GM23248 (cell line): Measurements from ENCODE around the gene CRYAB.

Experiments
- EZH2 ChIP-seq: fragments of 200-600 bp; sonication (generic); IDR thresholded peaks from 2 replicates; pipeline ENCODE4 v1.6.1; 2018; ENCODE audit warnings: antibody characterized with exemption, mild to moderate bottlenecking; ENCODE audit not compliant: insufficient read depth, poor library complexity, severe bottlenecking
- EZH2phosphoT487 ChIP-seq: fragments of 200-600 bp; sonication (generic); IDR thresholded peaks from 2 replicates; pipeline ENCODE4 v1.6.1; 2018; ENCODE audit warnings: antibody characterized with exemption, moderate library complexity, mild to moderate bottlenecking, low read depth; ENCODE audit not compliant: insufficient read depth

GRCh38 chr11:111882202-111882601 is 29.4 kb downstream of the CRYAB start:
- TF ChIP-seq EZH2: no peak
- no peak for TF ChIP-seq EZH2phosphoT487
